Hepatocyte (in vitro differentiated cells): ENCODE data around the gene TMEM87A. TPM values are rescaled to one million over a fixed set of nuclear protein-coding genes. Genes with fewer than 3 reads are reported as not detected.

ENCODE experiments used
- DNase-seq: peaks from one replicate; pipeline ENCODE4 v3.0.0-alpha.2; 2016; ENCODE audit warnings: low spot score
- H2AFZ ChIP-seq: fragments of 200-600 bp; sonication (generic); 2 replicates; pipeline ENCODE4 v1.6.0; 2016; ENCODE audit warnings: antibody characterized with exemption, mild to moderate bottlenecking
- H3K27ac ChIP-seq: fragments of 200-600 bp; sonication (generic); 2 replicates; pipeline ENCODE4 v1.5.1; 2016; ENCODE audit warnings: mild to moderate bottlenecking
- H3K27me3 ChIP-seq: fragments of 200-600 bp; sonication (generic); 2 replicates; pipeline ENCODE4 v1.6.1; 2016
- H3K36me3 ChIP-seq: fragments of 200-600 bp; sonication (generic); replicated peaks from 2 replicates; pipeline ENCODE4 v1.5.1; 2016; ENCODE audit warnings: low read depth; ENCODE audit not compliant: insufficient read depth
- H3K4me1 ChIP-seq: fragments of 200-600 bp; sonication (generic); 2 replicates; pipeline ENCODE4 v1.5.1; 2016; ENCODE audit warnings: mild to moderate bottlenecking, moderate library complexity; ENCODE audit not compliant: insufficient read depth
- H3K4me2 ChIP-seq: fragments of 200-600 bp; sonication (generic); 2 replicates; pipeline ENCODE4 v1.6.0; 2016
- H3K4me3 ChIP-seq: fragments of 200-600 bp; sonication (generic); 2 replicates; pipeline ENCODE4 v1.5.1; 2016; ENCODE audit warnings: mild to moderate bottlenecking
- H3K79me2 ChIP-seq: fragments of 200-600 bp; sonication (generic); 2 replicates; pipeline ENCODE4 v1.6.0; 2017; ENCODE audit warnings: mild to moderate bottlenecking
- H3K9me2 ChIP-seq: fragments of 200-600 bp; sonication (generic); replicated peaks from 2 replicates; pipeline ENCODE4 v1.6.0; 2017; ENCODE audit warnings: mild to moderate bottlenecking; ENCODE audit not compliant: insufficient read depth
- H3K9me3 ChIP-seq: fragments of 200-600 bp; sonication (generic); 2 replicates; pipeline ENCODE4 v1.5.1; 2016; ENCODE audit warnings: low read depth, mild to moderate bottlenecking
- H4K20me1 ChIP-seq: fragments of 200-600 bp; sonication (generic); 2 replicates; pipeline ENCODE4 v1.6.0; 2016; ENCODE audit warnings: mild to moderate bottlenecking; ENCODE audit not compliant: insufficient read depth, poor library complexity, severe bottlenecking
- EZH2 ChIP-seq: fragments of 200-600 bp; sonication (generic); IDR thresholded peaks from 2 replicates; pipeline ENCODE4 v1.6.1; 2016; ENCODE audit warnings: antibody characterized with exemption, mild to moderate bottlenecking, borderline replicate concordance
- EZH2phosphoT487 ChIP-seq: fragments of 200-600 bp; sonication (generic); IDR thresholded peaks from one replicate; pipeline ENCODE4 v1.6.1; 2018; ENCODE audit warnings: antibody characterized with exemption, mild to moderate bottlenecking, low read depth, moderate library complexity; ENCODE audit not compliant: unreplicated experiment, severe bottlenecking
- WGBS: methylation state at CpG from one replicate; pipeline ENCODE4 v1.1.6; 2016; ENCODE audit warnings: low lambda C conversion rate; ENCODE audit errors: missing lambda C conversion rate; 5-methylcytosine and 5-hydroxymethylcytosine counted together
- polyA plus RNA-seq: library from polyadenylated mRNA; unstranded; fragments of >200 nt; fragmentation: Nextera tagmentation; extraction: Ambion mirVana; gene quantifications from 2 replicates; pipeline ENCODE4 v1.2.1, GENCODE V29; 2016
- total RNA-seq: library from RNA; depleted of rRNA; stranded (reverse); fragments of >200 nt; gene quantifications from 2 replicates; pipeline ENCODE4 v1.2.3, GENCODE V29; 2014
- TF ChIP-seq, protein P1 (sequence below): fragments of 200-600 bp; sonication (generic); IDR thresholded peaks from 2 replicates; pipeline ENCODE4 v1.5.1; 2016; ENCODE audit warnings: antibody characterized with exemption, mild to moderate bottlenecking; ENCODE audit not compliant: poor library complexity

Gene TMEM87A
- total and polyA plus RNA-seq, 2 experiments from 2014 or later = 68.3 to 97.6 TPM

DNA sequence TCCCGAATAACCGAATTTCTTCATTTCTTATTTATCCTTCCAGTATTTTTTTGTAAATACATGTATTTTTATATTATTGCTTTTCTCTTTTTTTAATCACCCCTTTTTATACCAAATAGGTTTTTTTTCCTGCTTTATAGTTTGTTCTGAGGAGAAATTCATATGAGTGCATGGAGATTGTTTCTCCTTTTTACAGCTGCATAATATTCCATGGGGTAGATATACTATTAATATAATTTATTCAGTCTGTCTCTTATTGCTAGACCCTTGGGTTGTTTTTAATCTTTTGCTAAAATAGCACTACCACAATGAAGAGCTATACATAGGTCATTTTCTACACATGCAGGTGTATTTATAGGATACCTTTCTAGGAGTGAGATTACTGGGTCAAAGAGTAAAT is 3.5 kb upstream of the TMEM87A start:
- Histone ChIP-seq H4K20me1 (no peaks in the 10 kb centered on the region), H3K4me3 (no peak overlapping the region), H2AFZ (no peak overlapping the region), H3K27ac (no peak overlapping the region), H3K9me3 (no peaks in the 10 kb centered on the region), H3K27me3 (no peaks in the 10 kb centered on the region), H3K4me1 (peaks cover 10% of the 10 kb centered on the region), H3K4me2 (no peak overlapping the region), H3K79me2 (peaks cover 27% of the 10 kb centered on the region), H3K36me3 (no peaks in the 10 kb centered on the region), H3K9me2 (no peaks in the 10 kb centered on the region)
- DNase-seq = no peak
- 100% methylated on average over 2 of the region's 2 CpGs for WGBS
- TF ChIP-seq EZH2phosphoT487 (no peak), EZH2 (no peak)
- TF ChIP-seq, protein P1, sequence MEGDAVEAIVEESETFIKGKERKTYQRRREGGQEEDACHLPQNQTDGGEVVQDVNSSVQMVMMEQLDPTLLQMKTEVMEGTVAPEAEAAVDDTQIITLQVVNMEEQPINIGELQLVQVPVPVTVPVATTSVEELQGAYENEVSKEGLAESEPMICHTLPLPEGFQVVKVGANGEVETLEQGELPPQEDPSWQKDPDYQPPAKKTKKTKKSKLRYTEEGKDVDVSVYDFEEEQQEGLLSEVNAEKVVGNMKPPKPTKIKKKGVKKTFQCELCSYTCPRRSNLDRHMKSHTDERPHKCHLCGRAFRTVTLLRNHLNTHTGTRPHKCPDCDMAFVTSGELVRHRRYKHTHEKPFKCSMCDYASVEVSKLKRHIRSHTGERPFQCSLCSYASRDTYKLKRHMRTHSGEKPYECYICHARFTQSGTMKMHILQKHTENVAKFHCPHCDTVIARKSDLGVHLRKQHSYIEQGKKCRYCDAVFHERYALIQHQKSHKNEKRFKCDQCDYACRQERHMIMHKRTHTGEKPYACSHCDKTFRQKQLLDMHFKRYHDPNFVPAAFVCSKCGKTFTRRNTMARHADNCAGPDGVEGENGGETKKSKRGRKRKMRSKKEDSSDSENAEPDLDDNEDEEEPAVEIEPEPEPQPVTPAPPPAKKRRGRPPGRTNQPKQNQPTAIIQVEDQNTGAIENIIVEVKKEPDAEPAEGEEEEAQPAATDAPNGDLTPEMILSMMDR = no peak

DNA sequence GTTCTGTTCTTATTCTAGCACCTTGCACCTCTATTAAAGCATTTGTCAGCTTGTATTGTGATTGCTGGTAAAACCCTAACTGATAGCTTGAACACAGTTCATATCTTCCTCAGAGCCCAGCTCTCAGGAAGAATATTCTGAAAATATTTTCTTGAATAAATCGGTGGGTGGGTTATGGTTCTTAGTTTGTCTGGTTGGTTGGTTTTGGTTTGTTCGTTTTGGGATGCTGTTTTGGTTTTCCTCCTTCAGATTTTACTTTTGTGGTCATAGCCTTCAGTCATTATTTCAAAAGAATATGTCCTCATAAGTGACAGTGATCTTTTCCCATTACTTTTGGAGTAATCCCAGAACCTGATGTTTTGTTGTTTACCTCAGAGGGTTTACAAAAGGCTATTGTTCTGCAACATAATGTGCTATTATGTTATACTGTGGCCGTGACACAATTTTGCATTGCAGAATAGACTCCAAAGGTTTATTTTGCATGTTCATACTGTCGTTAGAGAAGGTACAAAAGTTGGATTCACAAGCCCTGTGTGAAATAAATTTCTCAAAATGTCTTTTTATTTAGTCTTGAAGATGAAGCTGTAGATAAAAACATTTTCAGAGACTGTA is 2.7 kb upstream of the TMEM87A start:
- H3K9me2 ChIP-seq = no peaks in the 10 kb centered on the region
- no peak for TF ChIP-seq EZH2phosphoT487
- TF ChIP-seq, protein P1 = no peak
- no peak for TF ChIP-seq EZH2
- H3K79me2 ChIP-seq = peaks cover 36% of the 10 kb centered on the region
- H2AFZ ChIP-seq = peak overlapping the region; percentile 58
- H3K4me2 ChIP-seq = peak overlapping the region; percentile 82
- no peak for DNase-seq
- H4K20me1 ChIP-seq = peaks cover 4% of the 10 kb centered on the region
- no peaks in the 10 kb centered on the region for H3K27me3 ChIP-seq
- no peaks in the 10 kb centered on the region for H3K9me3 ChIP-seq
- H3K36me3 ChIP-seq = no peaks in the 10 kb centered on the region
- peaks cover 10% of the 10 kb centered on the region for H3K4me1 ChIP-seq
- H3K4me3 ChIP-seq = no peak overlapping the region
- no peak overlapping the region for H3K27ac ChIP-seq
- WGBS = 84% methylated on average over 4 of the region's 4 CpGs

DNA sequence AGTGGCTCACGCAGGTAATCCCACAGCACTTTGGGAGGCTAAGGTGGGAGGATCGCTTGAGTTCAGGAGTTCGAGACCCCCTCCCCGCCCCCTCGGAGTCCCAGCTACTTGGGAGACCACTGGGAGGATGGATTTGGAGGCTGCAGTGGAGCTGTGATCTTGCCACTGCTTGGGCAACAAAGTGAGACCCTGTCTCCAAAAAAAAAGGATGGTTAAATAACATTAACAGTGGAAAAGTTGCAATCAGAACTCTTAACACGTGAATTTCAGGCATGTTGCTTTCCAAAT is 1.4 kb upstream of the TMEM87A start:
- peaks cover 10% of the 10 kb centered on the region for H3K4me1 ChIP-seq
- peak overlapping the region; percentile 58 for H2AFZ ChIP-seq

More for the DNA sequence above, 1.4 kb upstream of the TMEM87A start:
- WGBS = 89% methylated on average over 6 of the region's 6 CpGs
- Histone ChIP-seq H3K79me2 (peaks cover 48% of the 10 kb centered on the region), H3K27me3 (no peaks in the 10 kb centered on the region), H3K9me3 (no peaks in the 10 kb centered on the region), H3K4me3 (peak overlapping the region; percentile 29), H3K9me2 (no peaks in the 10 kb centered on the region), H3K36me3 (no peaks in the 10 kb centered on the region), H4K20me1 (peaks cover 4% of the 10 kb centered on the region), H3K4me2 (peak overlapping the region; percentile 82), H3K27ac (peak overlapping the region; percentile 96)
- TF ChIP-seq, protein P1 = no peak
- TF ChIP-seq EZH2phosphoT487 (no peak), EZH2 (no peak)
- no peak for DNase-seq
